Rectal smooth muscle tissue (tissue), 1 donor: Measurements from ENCODE around the gene POU2F2.
"Not testable (repeated sequence)": the region's sequence is repeated elsewhere in the genome, so short reads cannot be mapped to it uniquely, and the experiment has no call there.

Source experiments
- H3K27ac ChIP-seq: one replicate; pipeline ENCODE4 v1.7.0; 2013; ENCODE audit warnings: low read depth, low read length, inconsistent platforms
- H3K27me3 ChIP-seq: one replicate; pipeline ENCODE4 v1.7.0; 2013; ENCODE audit warnings: low read length; ENCODE audit not compliant: control insufficient read depth, insufficient read depth
- H3K36me3 ChIP-seq: one replicate; pipeline ENCODE4 v1.7.0; 2013; ENCODE audit warnings: low read length; ENCODE audit not compliant: control insufficient read depth, insufficient read depth
- H3K4me1 ChIP-seq: one replicate; pipeline ENCODE4 v1.7.0; 2013; ENCODE audit warnings: low read length; ENCODE audit not compliant: control insufficient read depth, insufficient read depth
- H3K4me3 ChIP-seq: one replicate; pipeline ENCODE4 v1.7.0; 2013; ENCODE audit warnings: low read length
- H3K9ac ChIP-seq: one replicate; pipeline ENCODE4 v1.7.0; 2013; ENCODE audit warnings: low read length

Gene POU2F2

GRCh38 chr19:42051166-42052115 is 80.8 kb downstream of the POU2F2 start:
- Histone ChIP-seq H3K36me3 (peaks cover 3% of the 10 kb centered on the region), H3K9ac (no peak overlapping the region), H3K4me3 (no peak overlapping the region), H3K27me3 (no peaks in the 10 kb centered on the region), H3K4me1 (no peaks in the 10 kb centered on the region), H3K27ac (no peak overlapping the region)

- Histone ChIP-seq H3K27me3 (no peaks in the 10 kb centered on the region), H3K4me1 (no peaks in the 10 kb centered on the region), H3K27ac (no peak overlapping the region), H3K9ac (no peak overlapping the region), H3K4me3 (no peak overlapping the region), H3K36me3 (no peaks in the 10 kb centered on the region)
Measured at GRCh38 chr19:42048992-42049391, 83.3 kb downstream of the POU2F2 start.

- Histone ChIP-seq H3K27ac (no peak overlapping the region), H3K36me3 (peaks cover 4% of the 10 kb centered on the region)
Measured at GRCh38 chr19:42045575-42045974, 86.7 kb downstream of the POU2F2 start.

GRCh38 chr19:42042455-42043170 is 89.6 kb downstream of the POU2F2 start:
- Histone ChIP-seq H3K4me3 (no peak overlapping the region), H3K27ac (no peak overlapping the region), H3K9ac (no peak overlapping the region), H3K36me3 (peaks cover 4% of the 10 kb centered on the region), H3K27me3 (no peaks in the 10 kb centered on the region), H3K4me1 (no peaks in the 10 kb centered on the region)

More at GRCh38 chr19:42045575-42045974, 86.7 kb downstream of the POU2F2 start:
- no peak overlapping the region for H3K9ac ChIP-seq
- H3K4me1 ChIP-seq: no peaks in the 10 kb centered on the region
- H3K27me3 ChIP-seq: no peaks in the 10 kb centered on the region
- H3K4me3 ChIP-seq: no peak overlapping the region

GRCh38 chr19:42040491-42040890 is 91.8 kb downstream of the POU2F2 start:
- not testable (repeated sequence) for H3K27me3 ChIP-seq, H3K4me3 ChIP-seq, H3K36me3 ChIP-seq, H3K27ac ChIP-seq, H3K9ac ChIP-seq, H3K4me1 ChIP-seq

- Histone ChIP-seq H3K36me3 (peaks cover 4% of the 10 kb centered on the region), H3K4me1 (no peaks in the 10 kb centered on the region)
Measured at GRCh38 chr19:42040031-42040430, 92.2 kb downstream of the POU2F2 start.

GRCh38 chr19:42038666-42039065 is 93.6 kb downstream of the POU2F2 start:
- no peak overlapping the region for H3K27ac ChIP-seq
- peaks cover 4% of the 10 kb centered on the region for H3K36me3 ChIP-seq
- H3K9ac ChIP-seq: no peak overlapping the region
- H3K4me1 ChIP-seq: no peaks in the 10 kb centered on the region
- H3K4me3 ChIP-seq: no peak overlapping the region
- no peaks in the 10 kb centered on the region for H3K27me3 ChIP-seq

More at GRCh38 chr19:42040031-42040430, 92.2 kb downstream of the POU2F2 start:
- Histone ChIP-seq H3K27ac (no peak overlapping the region), H3K27me3 (no peaks in the 10 kb centered on the region), H3K9ac (no peak overlapping the region), H3K4me3 (no peak overlapping the region)

GRCh38 chr19:42037649-42038048 is 94.6 kb downstream of the POU2F2 start:
- Histone ChIP-seq H3K27me3 (no peaks in the 10 kb centered on the region), H3K9ac (no peak overlapping the region), H3K4me1 (no peaks in the 10 kb centered on the region), H3K4me3 (no peak overlapping the region), H3K27ac (no peak overlapping the region), H3K36me3 (peaks cover 4% of the 10 kb centered on the region)
